ENCODE data around the gene JPH3. TPM values are rescaled to one million over a fixed set of nuclear protein-coding genes. Genes with fewer than 3 reads are reported as not detected.

The JPH3 gene
- total RNA-seq (2013; cell fraction: nucleolus; rRNA removed), result not detected in 2 replicates
- total RNA-seq (2014; rRNA removed) (0.11 TPM in 1 of 2 replicates, not detected in the other), total RNA-seq (2014; rRNA removed; fragmentation: Illumina TruSeq; extraction: Trizol) (not detected in 2 replicates), total RNA-seq (2021) (0.05 TPM in 1 of 2 replicates, not detected in the other), polyA plus RNA-seq (2011; rRNA removed) (not detected in 2 replicates), polyA plus RNA-seq (2014; fragmentation: Illumina TruSeq; extraction: Trizol) (not detected in 2 replicates), polyA plus RNA-seq (2014; fragmentation: Nextera tagmentation; extraction: Ambion mirVana) (not detected), polyA plus RNA-seq (2014; rRNA removed) (not detected in 2 replicates), polyA plus RNA-seq (2016; fragmentation: Nextera tagmentation; extraction: Ambion mirVana) (under 1 TPM in 1 of 2 experiments, not detected in 1; 0.05 TPM), polyA minus RNA-seq (2011; rRNA and poly(A)+ RNA removed) (not detected in 2 replicates), Bru-seq, nascent RNA (not detected), BruChase-seq, experiment 1, labeled RNA remaining after a 6-hour chase (percentile 2 among the genes with signal in this experiment), BruChase-seq, experiment 2, labeled RNA remaining after a 2-hour chase (percentile 2 among the genes with signal in this experiment)
- polyA plus RNA-seq (2011; ENCODE audit: low read depth), result not detected
- not detected in 2 replicates for polyA plus RNA-seq (2011; cell fraction: cytosol; rRNA removed)
- polyA plus RNA-seq (2011; cell fraction: nucleus; rRNA removed), result not detected in 2 replicates
- 0.04 TPM in 2 replicates for polyA plus RNA-seq (2012)
- not detected in 2 replicates for polyA minus RNA-seq (2011; cell fraction: cytosol; rRNA and poly(A)+ RNA removed)
- not detected in 2 replicates for polyA minus RNA-seq (2011; cell fraction: nucleus; rRNA and poly(A)+ RNA removed)
- long read RNA-seq, experiment 1, result 0 reads
- long read RNA-seq, experiment 2, result 0 reads

- Histone ChIP-seq H2AFZ (ENCODE audit: control insufficient read depth, low read depth, low read length) (no peak within 1 kb of the TSS), H3K9ac (ENCODE audit: control insufficient read depth, insufficient read depth, low read length) (no peak within 1 kb of the TSS), H3K36me3 (ENCODE audit: control insufficient read depth in 2 of 2, insufficient read depth in 2 of 2, low read length in 1 of 2) (no peaks in the 10 kb centered on the region), H3K4me1 (ENCODE audit: control insufficient read depth, insufficient read depth, low read length) (no peaks in the 10 kb centered on the region), H3K27ac (ENCODE audit: control insufficient read depth, insufficient read depth) (no peak within 1 kb of the TSS), H4K20me1 (ENCODE audit: control insufficient read depth, insufficient read depth) (no peaks in the 10 kb centered on the region), H3K4me2 (ENCODE audit: control insufficient read depth, insufficient read depth) (no peak within 1 kb of the TSS), H3K4me3 (no peak within 1 kb of the TSS), H3K79me2 (ENCODE audit: control insufficient read depth, insufficient read depth, low read length) (no peaks in the 10 kb centered on the region), H3K27me3 (replicated peaks in 1 of 2; ENCODE audit: control insufficient read depth in 2 of 2, insufficient read depth in 2 of 2, low read length in 1 of 2) (peaks cover 8% of the 10 kb centered on the region in 2 experiments), H3K9me3 (replicated peaks; ENCODE audit: control insufficient read depth, insufficient read depth, low read length) (no peaks in the 10 kb centered on the region)
- POLR2A ChIA-PET, result no interaction called here
- no peak for FAIRE-seq
- 0% methylated on average over 13 of the region's 122 CpGs for WGBS (ENCODE audit: insufficient coverage, insufficient replicate concordance, low lambda C conversion rate, missing lambda C conversion rate)
- in situ Hi-C loops (cut with MboI), result no loop called here
- no peak for DNase-seq (ENCODE audit: low read depth, low spot score)
- intact Hi-C loops (cut with micrococcal nuclease; ENCODE audit: unreplicated experiment), result no loop called here
- no TSS peak for BruUV-seq (replicated peaks)
- no peak for ATAC-seq
- RAD21 ChIA-PET (ENCODE audit: unreplicated experiment), result no interaction called here
- SMC1A ChIA-PET (ENCODE audit: uncharacterized antibody, unreplicated experiment), result no interaction called here
- CTCF ChIA-PET, result no interaction called here
- TF ChIP-seq TCF7 (IDR thresholded peaks at IDR 0.05; ENCODE audit: borderline replicate concordance), result no peak
- no peak for TF ChIP-seq TAF1 (IDR thresholded peaks at IDR 0.05; ENCODE audit: borderline replicate concordance, low read depth, low read length)
- TF ChIP-seq HSF1 (IDR thresholded peaks at IDR 0.05; ENCODE audit: low read depth, low read length), result no peak
- TF ChIP-seq RFX5 (IDR thresholded peaks at IDR 0.05; ENCODE audit: low read depth, low read length), result no peak
- TF ChIP-seq CBX3 (IDR thresholded peaks at IDR 0.05; ENCODE audit: borderline replicate concordance, low read depth), result no peak
- no peak for TF ChIP-seq PRDM15 (CRISPR knock-in tag; IDR thresholded peaks at IDR 0.05)
- no peak for TF ChIP-seq SREBF2 (IDR thresholded peaks at IDR 0.05; ENCODE audit: low read length)
- no peak for TF ChIP-seq REST (IDR thresholded peaks at IDR 0.05; ENCODE audit: low read depth, low read length)
- no peak for TF ChIP-seq NR2F1 (conservative IDR thresholded peaks at IDR 0.05)
Measured at GRCh38 chr16:87602001-87602775, at the start of gene JPH3. Gene JPH3, plus strand, starts transcription at chr16:87602508. Its CDS starts 639 bp downstream, at chr16:87603147.

Measured in GM12878 (cell line).